K562 (cell line): ENCODE data around the gene TCF25. TPM values are rescaled to one million over a fixed set of nuclear protein-coding genes. Genes with fewer than 3 reads are reported as not detected.

Experiments
- BHLHE40 ChIP-seq: IDR thresholded peaks from 2 replicates; pipeline ENCODE4 v1.6.1; 2011; ENCODE audit warnings: low read length, improper control_type of control experiment
- CBX1 ChIP-seq: sonication (generic); IDR thresholded peaks from 2 replicates; pipeline ENCODE4 v1.6.1; 2016; ENCODE audit warnings: antibody characterized with exemption, low read depth, mild to moderate bottlenecking
- GABPA ChIP-seq: fragments of 200-800 bp; sonication (Bioruptor generic); conservative IDR thresholded peaks from 2 replicates; pipeline ENCODE4 v1.6.1; 2016; ENCODE audit warnings: low read depth, missing genetic modification characterization, missing compliant biosample characterization
- KLF1 ChIP-seq: fragments of 450-650 bp; IDR thresholded peaks from 2 replicates; pipeline ENCODE4 v1.6.1; 2016; ENCODE audit warnings: missing genetic modification characterization, missing compliant biosample characterization
- MEF2D ChIP-seq: conservative IDR thresholded peaks from 2 replicates; pipeline ENCODE4 v1.6.1; 2016; ENCODE audit warnings: low read depth, missing genetic modification characterization, missing compliant biosample characterization
- NR2C2 ChIP-seq, 2 experiments: fragments of 200-800 bp in 1 of 2; sonication (Bioruptor generic) in 1 of 2; sonication (generic) in 1 of 2; formaldehyde crosslinking in 1 of 2; IDR thresholded peaks; 2 replicates each; pipeline versions ENCODE4 v1.6.1 to v1.8.0; 2016 to 2022; ENCODE audit warnings: mild to moderate bottlenecking in 1 of 2, missing compliant biosample characterization in 1 of 2, missing genetic modification characterization in 1 of 2, missing genetic modification reagents in 1 of 2
- NRF1 ChIP-seq, 2 experiments: fragments of 450-650 bp; IDR thresholded peaks in 1 of 2; conservative IDR thresholded peaks in 1 of 2; 2 replicates each; pipeline ENCODE4 v1.6.1; 2014; ENCODE audit warnings: mild to moderate bottlenecking in 2 of 2
- SREBF2 ChIP-seq: sonication (generic); formaldehyde crosslinking; IDR thresholded peaks from 2 replicates; pipeline ENCODE4 v1.4.0; 2020; ENCODE audit warnings: mild to moderate bottlenecking, missing genetic modification reagents
- TAF7 ChIP-seq: fragments of 450-650 bp; IDR thresholded peaks from 2 replicates; pipeline ENCODE4 v1.6.1; 2016; ENCODE audit warnings: missing genetic modification characterization, missing compliant biosample characterization
- ZNF282 ChIP-seq: sonication (generic); formaldehyde crosslinking; IDR thresholded peaks from 2 replicates; pipeline ENCODE4 v1.8.1; 2023; ENCODE audit warnings: missing genetic modification reagents
- ZNF57 ChIP-seq: fragments of 450-650 bp; formaldehyde crosslinking; IDR thresholded peaks from 2 replicates; pipeline ENCODE4 v1.4.0; 2020; ENCODE audit warnings: mild to moderate bottlenecking, moderate library complexity
- ZNF764 ChIP-seq: fragments of 250-450 bp; sonication (Bioruptor Pico); IDR thresholded peaks from 2 replicates; pipeline ENCODE4 v1.4.0; 2020; ENCODE audit warnings: low read depth, mild to moderate bottlenecking, moderate library complexity
- polyA plus RNA-seq, 8 experiments: library from polyadenylated mRNA; depleted of rRNA in 4 of 8; stranded (reverse) in 5 of 8; unstranded in 3 of 8; fragments of >200 nt; fragmentation: Nextera tagmentation in 2 of 8; fragmentation: Illumina TruSeq in 1 of 8; extraction: Ambion mirVana in 2 of 8; extraction: Trizol in 1 of 8; gene quantifications; 2 replicates each; pipeline versions ENCODE4 v1.2.1 to v1.2.3, GENCODE V29; 2011 to 2014; ENCODE audit warnings: inconsistent platforms in 1 of 8, missing spikeins in 1 of 8
- total RNA-seq, 7 experiments: library from RNA; depleted of rRNA in 6 of 7; stranded (reverse); fragments of >200 nt in 6 of 7; fragmentation: Illumina TruSeq in 2 of 7; extraction: Trizol in 2 of 7; gene quantifications; 2 replicates each; pipeline versions ENCODE4 v1.2.1 to v1.2.3, GENCODE V29; 2011 to 2021; ENCODE audit warnings: low replicate concordance in 1 of 7
- TF ChIP-seq, protein P1 (sequence below), 3 experiments: fragments of 200-800 bp in 1 of 3; sonication (Bioruptor generic) in 1 of 3; sonication (generic) in 1 of 3; formaldehyde crosslinking in 1 of 3; IDR thresholded peaks; 2 replicates each; pipeline versions ENCODE4 v1.6.1 to v1.8.0; 2016 to 2022; ENCODE audit warnings: mild to moderate bottlenecking in 2 of 3, missing compliant biosample characterization in 2 of 3, missing genetic modification characterization in 2 of 3, missing genetic modification reagents in 1 of 3
- TF ChIP-seq, protein P2 (sequence below): sonication (generic); formaldehyde crosslinking; IDR thresholded peaks from 2 replicates; pipeline ENCODE4 v1.8.0; 2022; ENCODE audit warnings: mild to moderate bottlenecking, missing genetic modification reagents
- TF ChIP-seq, protein P3 (sequence below): IDR thresholded peaks from 2 replicates; pipeline ENCODE4 v1.6.1; 2014; ENCODE audit warnings: antibody characterized with exemption
- TF ChIP-seq, protein P4 (sequence below): sonication (generic); formaldehyde crosslinking; IDR thresholded peaks from 2 replicates; pipeline ENCODE4 v1.8.0; 2022; ENCODE audit warnings: missing genetic modification reagents, mild to moderate bottlenecking, borderline replicate concordance
- TF ChIP-seq, protein P5 (sequence below): fragments of 450-650 bp; formaldehyde crosslinking; IDR thresholded peaks from 2 replicates; pipeline ENCODE4 v1.4.0; 2020; ENCODE audit warnings: mild to moderate bottlenecking, moderate library complexity
- TF ChIP-seq, protein P6 (sequence below): fragments of 250-450 bp; sonication (Bioruptor Pico); IDR thresholded peaks from 2 replicates; pipeline ENCODE4 v1.8.0; 2021; ENCODE audit warnings: mild to moderate bottlenecking, moderate library complexity

TCF25 gene
- total and polyA plus RNA-seq, 9 of the 15 experiments (the other 6 are each of a cell fraction or from before 2014, with no cell fraction given): 9.0 to 154 (median 83.8) TPM

DNA sequence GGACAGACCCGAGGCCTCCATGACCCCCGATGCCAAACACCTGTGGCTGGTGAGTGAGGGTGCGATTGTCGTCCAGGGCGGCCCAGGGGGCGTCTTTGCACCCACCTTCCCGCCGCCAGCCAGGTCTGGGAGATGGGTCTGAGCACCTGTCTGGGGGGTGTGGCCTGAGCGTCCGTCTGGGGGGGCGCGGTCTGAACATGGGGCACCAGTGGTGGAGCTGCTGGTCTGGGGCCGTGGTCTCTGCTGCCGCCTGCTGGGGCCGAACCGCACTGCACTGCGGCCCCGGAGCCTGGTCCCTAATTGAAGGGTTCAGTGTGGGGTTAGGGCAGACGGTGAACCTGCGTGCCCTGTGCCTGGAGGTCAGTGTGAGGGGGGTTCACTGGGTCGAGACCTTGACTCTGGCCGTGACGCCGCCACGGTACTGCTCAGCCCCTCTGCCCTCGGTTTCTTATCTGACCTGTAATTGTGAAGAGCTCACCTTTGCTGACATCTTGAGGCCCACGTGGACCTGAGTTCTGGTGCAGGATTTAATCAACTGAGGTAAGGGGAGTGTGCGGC is 12.6 kb upstream of the TCF25 start (continued):
- 0 out of 2 replicates have a peak, but pooled peaks have one; percentile 58 for TF ChIP-seq NR2C2 (CRISPR knock-in tag; IDR thresholded peaks at IDR 0.05)
- no peak for TF ChIP-seq NR2C2 (tag; IDR thresholded peaks at IDR 0.05)
- no peak for TF ChIP-seq TAF7 (tag)
- TF ChIP-seq, protein P1, sequence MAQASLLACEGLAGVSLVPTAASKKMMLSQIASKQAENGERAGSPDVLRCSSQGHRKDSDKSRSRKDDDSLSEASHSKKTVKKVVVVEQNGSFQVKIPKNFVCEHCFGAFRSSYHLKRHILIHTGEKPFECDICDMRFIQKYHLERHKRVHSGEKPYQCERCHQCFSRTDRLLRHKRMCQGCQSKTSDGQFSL (CRISPR knock-in tag; IDR thresholded peaks at IDR 0.05): peak; percentile 88; the same call in 1 of the 2 replicates
- TF ChIP-seq, protein P1 (tag; IDR thresholded peaks at IDR 0.05): 0 out of 4 replicates have a peak, but pooled peaks of 1 of the 2 experiments have one; percentile 54
- TF ChIP-seq, protein P2, sequence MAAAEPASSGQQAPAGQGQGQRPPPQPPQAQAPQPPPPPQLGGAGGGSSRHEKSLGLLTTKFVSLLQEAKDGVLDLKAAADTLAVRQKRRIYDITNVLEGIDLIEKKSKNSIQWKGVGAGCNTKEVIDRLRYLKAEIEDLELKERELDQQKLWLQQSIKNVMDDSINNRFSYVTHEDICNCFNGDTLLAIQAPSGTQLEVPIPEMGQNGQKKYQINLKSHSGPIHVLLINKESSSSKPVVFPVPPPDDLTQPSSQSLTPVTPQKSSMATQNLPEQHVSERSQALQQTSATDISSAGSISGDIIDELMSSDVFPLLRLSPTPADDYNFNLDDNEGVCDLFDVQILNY: peak; percentile 53; the same call in 1 of the 2 replicates
- TF ChIP-seq ZNF764 (CRISPR knock-in tag): no peak
- TF ChIP-seq, protein P3, sequence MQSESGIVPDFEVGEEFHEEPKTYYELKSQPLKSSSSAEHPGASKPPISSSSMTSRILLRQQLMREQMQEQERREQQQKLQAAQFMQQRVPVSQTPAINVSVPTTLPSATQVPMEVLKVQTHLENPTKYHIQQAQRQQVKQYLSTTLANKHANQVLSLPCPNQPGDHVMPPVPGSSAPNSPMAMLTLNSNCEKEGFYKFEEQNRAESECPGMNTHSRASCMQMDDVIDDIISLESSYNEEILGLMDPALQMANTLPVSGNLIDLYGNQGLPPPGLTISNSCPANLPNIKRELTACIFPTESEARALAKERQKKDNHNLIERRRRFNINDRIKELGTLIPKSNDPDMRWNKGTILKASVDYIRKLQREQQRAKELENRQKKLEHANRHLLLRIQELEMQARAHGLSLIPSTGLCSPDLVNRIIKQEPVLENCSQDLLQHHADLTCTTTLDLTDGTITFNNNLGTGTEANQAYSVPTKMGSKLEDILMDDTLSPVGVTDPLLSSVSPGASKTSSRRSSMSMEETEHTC: no peak
- no peak for TF ChIP-seq MEF2D (tag)
- TF ChIP-seq KLF1 (tag): no peak
- peak in 1 of 2 experiments; percentile 18; a peak in 1 of 4 replicates for TF ChIP-seq NRF1 (conservative IDR thresholded peaks at IDR 0.05 in 1 of 2, IDR thresholded peaks at IDR 0.05 in 1 of 2)
- no peak for TF ChIP-seq GABPA (tag)
- TF ChIP-seq CBX1: no peak
- TF ChIP-seq, protein P4, sequence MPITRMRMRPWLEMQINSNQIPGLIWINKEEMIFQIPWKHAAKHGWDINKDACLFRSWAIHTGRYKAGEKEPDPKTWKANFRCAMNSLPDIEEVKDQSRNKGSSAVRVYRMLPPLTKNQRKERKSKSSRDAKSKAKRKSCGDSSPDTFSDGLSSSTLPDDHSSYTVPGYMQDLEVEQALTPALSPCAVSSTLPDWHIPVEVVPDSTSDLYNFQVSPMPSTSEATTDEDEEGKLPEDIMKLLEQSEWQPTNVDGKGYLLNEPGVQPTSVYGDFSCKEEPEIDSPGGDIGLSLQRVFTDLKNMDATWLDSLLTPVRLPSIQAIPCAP (CRISPR knock-in tag): no peak
- TF ChIP-seq ZNF282 (CRISPR knock-in tag): 0 out of 2 replicates have a peak, but pooled peaks have one; percentile 47
- peak; percentile 32; the same call in 1 of the 2 replicates for TF ChIP-seq BHLHE40
- no peak for TF ChIP-seq SREBF2 (CRISPR knock-in tag)
- TF ChIP-seq, protein P5, sequence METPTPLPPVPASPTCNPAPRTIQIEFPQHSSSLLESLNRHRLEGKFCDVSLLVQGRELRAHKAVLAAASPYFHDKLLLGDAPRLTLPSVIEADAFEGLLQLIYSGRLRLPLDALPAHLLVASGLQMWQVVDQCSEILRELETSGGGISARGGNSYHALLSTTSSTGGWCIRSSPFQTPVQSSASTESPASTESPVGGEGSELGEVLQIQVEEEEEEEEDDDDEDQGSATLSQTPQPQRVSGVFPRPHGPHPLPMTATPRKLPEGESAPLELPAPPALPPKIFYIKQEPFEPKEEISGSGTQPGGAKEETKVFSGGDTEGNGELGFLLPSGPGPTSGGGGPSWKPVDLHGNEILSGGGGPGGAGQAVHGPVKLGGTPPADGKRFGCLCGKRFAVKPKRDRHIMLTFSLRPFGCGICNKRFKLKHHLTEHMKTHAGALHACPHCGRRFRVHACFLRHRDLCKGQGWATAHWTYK (CRISPR knock-in tag): no peak
- TF ChIP-seq, protein P6, sequence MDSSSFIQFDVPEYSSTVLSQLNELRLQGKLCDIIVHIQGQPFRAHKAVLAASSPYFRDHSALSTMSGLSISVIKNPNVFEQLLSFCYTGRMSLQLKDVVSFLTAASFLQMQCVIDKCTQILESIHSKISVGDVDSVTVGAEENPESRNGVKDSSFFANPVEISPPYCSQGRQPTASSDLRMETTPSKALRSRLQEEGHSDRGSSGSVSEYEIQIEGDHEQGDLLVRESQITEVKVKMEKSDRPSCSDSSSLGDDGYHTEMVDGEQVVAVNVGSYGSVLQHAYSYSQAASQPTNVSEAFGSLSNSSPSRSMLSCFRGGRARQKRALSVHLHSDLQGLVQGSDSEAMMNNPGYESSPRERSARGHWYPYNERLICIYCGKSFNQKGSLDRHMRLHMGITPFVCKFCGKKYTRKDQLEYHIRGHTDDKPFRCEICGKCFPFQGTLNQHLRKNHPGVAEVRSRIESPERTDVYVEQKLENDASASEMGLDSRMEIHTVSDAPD (CRISPR knock-in tag): no peak
- no peak for TF ChIP-seq ZNF57
